ENCODE data around the gene SAYSD1. TPM values are rescaled to one million over a fixed set of nuclear protein-coding genes. Genes with fewer than 3 reads are reported as not detected.

The SAYSD1 gene
- polyA plus RNA-seq, 3 donors = 4.3 to 15.5 (median 12.0) TPM

DNA sequence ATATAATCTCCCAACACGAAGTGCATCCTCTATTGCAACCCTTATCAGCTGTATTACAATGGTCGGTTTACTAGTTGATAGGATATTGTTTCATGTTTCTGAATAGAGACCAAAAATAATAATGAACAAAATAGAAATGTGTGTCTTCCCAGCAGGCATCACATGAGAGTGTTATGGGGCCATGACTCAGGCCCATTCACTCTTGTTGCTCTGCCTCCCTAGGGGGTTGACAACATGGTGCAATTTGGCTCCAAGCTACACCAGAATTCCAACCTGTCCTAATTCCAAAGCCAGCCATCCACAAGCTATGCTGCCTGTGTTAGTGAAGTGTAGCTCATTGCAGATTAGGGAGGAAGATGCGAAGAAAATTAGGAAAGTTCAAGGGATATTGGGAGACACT, 13.1 kb upstream of the SAYSD1 start:
- H3K79me2 ChIP-seq (ENCODE audit: insufficient read depth, low read length) = no peaks in the 10 kb centered on the region
- WGBS (ENCODE audit: insufficient coverage) = 100% methylated on average over 1 of the region's 3 CpGs
- no peak overlapping the region for H3K9ac ChIP-seq (ENCODE audit: insufficient read depth, low read length, poor library complexity, severe bottlenecking)
- no peaks in the 10 kb centered on the region for H3K4me1 ChIP-seq (ENCODE audit: control insufficient read depth in 1 of 2, insufficient read depth in 2 of 2, low read length in 2 of 2)
- Mint-ChIP-seq H3K27me3 (ENCODE audit: low read depth in 3 of 3) (peaks cover 2 to 15% (median 11%) of the 10 kb centered on the region in 3 donors), H3K4me3 (no peak overlapping the region), H3K27ac (peak overlapping the region in 1 of 7 donors; percentile 31), H3K4me1 (no peaks in the 10 kb centered on the region), H3K36me3 (no peaks in the 10 kb centered on the region), H3K9me3 (peaks cover 0 to 2% (median 1%) of the 10 kb centered on the region in 7 donors)
- no peak overlapping the region for H2AFZ ChIP-seq (ENCODE audit: insufficient read depth, low read depth, low read length, poor library complexity, severe bottlenecking)
- H3K27ac ChIP-seq (ENCODE audit: low read depth in 1 of 2, low read length in 2 of 2) = no peak overlapping the region
- no peak for DNase-seq
- no peak overlapping the region for H3K4me2 ChIP-seq (replicated peaks; ENCODE audit: extremely low read depth, low read length, poor library complexity, severe bottlenecking)
- no peaks in the 10 kb centered on the region for H3K9me3 ChIP-seq (replicated peaks in 1 of 2; ENCODE audit: control insufficient read depth in 1 of 2, insufficient read depth in 1 of 2, low read length in 2 of 2)
- H3K36me3 ChIP-seq (replicated peaks in 1 of 2; ENCODE audit: control insufficient read depth in 1 of 2, insufficient read depth in 2 of 2, low read length in 2 of 2) = no peaks in the 10 kb centered on the region
- H4K20me1 ChIP-seq (ENCODE audit: insufficient read depth, low read length) = no peaks in the 10 kb centered on the region
- TF ChIP-seq, protein P1, sequence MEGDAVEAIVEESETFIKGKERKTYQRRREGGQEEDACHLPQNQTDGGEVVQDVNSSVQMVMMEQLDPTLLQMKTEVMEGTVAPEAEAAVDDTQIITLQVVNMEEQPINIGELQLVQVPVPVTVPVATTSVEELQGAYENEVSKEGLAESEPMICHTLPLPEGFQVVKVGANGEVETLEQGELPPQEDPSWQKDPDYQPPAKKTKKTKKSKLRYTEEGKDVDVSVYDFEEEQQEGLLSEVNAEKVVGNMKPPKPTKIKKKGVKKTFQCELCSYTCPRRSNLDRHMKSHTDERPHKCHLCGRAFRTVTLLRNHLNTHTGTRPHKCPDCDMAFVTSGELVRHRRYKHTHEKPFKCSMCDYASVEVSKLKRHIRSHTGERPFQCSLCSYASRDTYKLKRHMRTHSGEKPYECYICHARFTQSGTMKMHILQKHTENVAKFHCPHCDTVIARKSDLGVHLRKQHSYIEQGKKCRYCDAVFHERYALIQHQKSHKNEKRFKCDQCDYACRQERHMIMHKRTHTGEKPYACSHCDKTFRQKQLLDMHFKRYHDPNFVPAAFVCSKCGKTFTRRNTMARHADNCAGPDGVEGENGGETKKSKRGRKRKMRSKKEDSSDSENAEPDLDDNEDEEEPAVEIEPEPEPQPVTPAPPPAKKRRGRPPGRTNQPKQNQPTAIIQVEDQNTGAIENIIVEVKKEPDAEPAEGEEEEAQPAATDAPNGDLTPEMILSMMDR (IDR thresholded peaks at IDR 0.05) = no peak
- no peaks in the 10 kb centered on the region for H3K27me3 ChIP-seq (ENCODE audit: control insufficient read depth in 2 of 2, insufficient read depth in 2 of 2, low read length in 2 of 2)
- intact Hi-C loops (cut with micrococcal nuclease) = no loop called here
- H3K4me3 ChIP-seq (replicated peaks in 1 of 3; ENCODE audit: low read depth in 2 of 3, low read length in 3 of 3) = no peak overlapping the region

DNA sequence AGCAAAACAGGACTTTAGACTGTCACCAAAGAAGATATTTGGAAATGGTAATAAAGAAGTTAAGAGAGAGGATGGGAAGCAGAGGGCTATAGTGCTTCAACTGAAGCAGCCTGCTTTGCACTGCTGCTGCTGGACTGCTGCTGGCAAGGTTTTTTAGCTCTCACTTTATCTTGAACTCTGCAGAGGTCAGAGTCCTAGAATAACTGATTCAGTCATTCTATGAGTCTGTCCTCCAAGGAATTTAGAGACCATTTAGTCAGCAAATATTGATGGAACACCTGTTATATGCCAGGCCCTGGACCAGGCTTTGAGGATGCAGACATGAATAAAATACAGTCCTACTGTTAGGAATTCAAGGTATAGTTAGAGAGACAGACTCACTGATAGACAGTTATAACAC, 9.1 kb upstream of the SAYSD1 start:
- Mint-ChIP-seq H3K4me3 (no peak overlapping the region), H3K4me1 (no peaks in the 10 kb centered on the region), H3K27me3 (ENCODE audit: low read depth in 3 of 3) (peaks cover 2 to 17% (median 13%) of the 10 kb centered on the region in 3 donors), H3K9me3 (peaks cover 0 to 4% (median 0%) of the 10 kb centered on the region in 7 donors), H3K27ac (no peak overlapping the region), H3K36me3 (no peaks in the 10 kb centered on the region)
- TF ChIP-seq, protein P1 (IDR thresholded peaks at IDR 0.05) = no peak
- Histone ChIP-seq H3K4me2 (replicated peaks; ENCODE audit: extremely low read depth, low read length, poor library complexity, severe bottlenecking) (no peak overlapping the region), H4K20me1 (ENCODE audit: insufficient read depth, low read length) (no peaks in the 10 kb centered on the region), H2AFZ (ENCODE audit: insufficient read depth, low read depth, low read length, poor library complexity, severe bottlenecking) (no peak overlapping the region), H3K36me3 (replicated peaks in 1 of 2; ENCODE audit: control insufficient read depth in 1 of 2, insufficient read depth in 2 of 2, low read length in 2 of 2) (no peaks in the 10 kb centered on the region), H3K4me1 (ENCODE audit: control insufficient read depth in 1 of 2, insufficient read depth in 2 of 2, low read length in 2 of 2) (no peaks in the 10 kb centered on the region), H3K4me3 (replicated peaks in 1 of 3; ENCODE audit: low read depth in 2 of 3, low read length in 3 of 3) (no peak overlapping the region), H3K9me3 (replicated peaks in 1 of 2; ENCODE audit: control insufficient read depth in 1 of 2, insufficient read depth in 1 of 2, low read length in 2 of 2) (no peaks in the 10 kb centered on the region), H3K27ac (ENCODE audit: low read depth in 1 of 2, low read length in 2 of 2) (no peak overlapping the region), H3K79me2 (ENCODE audit: insufficient read depth, low read length) (no peaks in the 10 kb centered on the region), H3K9ac (ENCODE audit: insufficient read depth, low read length, poor library complexity, severe bottlenecking) (no peak overlapping the region), H3K27me3 (ENCODE audit: control insufficient read depth in 2 of 2, insufficient read depth in 2 of 2, low read length in 2 of 2) (no peaks in the 10 kb centered on the region)
- intact Hi-C loops (cut with micrococcal nuclease) = no loop called here
- no peak for DNase-seq

Measured in CD14-positive monocyte (primary cell).